Thoracic aorta (tissue), 2 donors: ENCODE measurements around the gene NOP9. TPM values are rescaled to one million over a fixed set of nuclear protein-coding genes. Genes with fewer than 3 reads are reported as not detected.

Experiments
- ATAC-seq: fragments of 150-250 bp; one replicate; pipeline ENCODE4 v1.8.0; 2017; ENCODE audit warnings: low read depth; ENCODE audit not compliant: insufficient number of reproducible peaks, low FRiP score
- DNase-seq: peaks from one replicate; pipeline ENCODE4 v3.0.0-alpha.2; 2020; ENCODE audit warnings: low spot score
- H3K27ac ChIP-seq, 2 donors: fragments of 200-600 bp; sonication (generic); 1 replicate in 1 of 2; 2 replicates in 1 of 2; pipeline ENCODE4 v1.5.1; 2016; ENCODE audit warnings: mild to moderate bottlenecking in 2 of 2, moderate library complexity in 2 of 2
- H3K27me3 ChIP-seq: fragments of 200-600 bp; sonication (generic); replicated peaks from 2 replicates; pipeline ENCODE4 v1.6.0; 2016; ENCODE audit warnings: mild to moderate bottlenecking; ENCODE audit not compliant: insufficient read depth
- H3K36me3 ChIP-seq: fragments of 200-600 bp; sonication (generic); one replicate; pipeline ENCODE4 v1.5.1; 2016
- H3K4me1 ChIP-seq, 2 donors: fragments of 200-600 bp; sonication (generic); 1 replicate in 1 of 2; 2 replicates in 1 of 2; pipeline versions ENCODE4 v1.5.1 to v1.6.0; 2016; ENCODE audit warnings: low read depth in 2 of 2, mild to moderate bottlenecking in 1 of 2; ENCODE audit not compliant: control insufficient read depth in 1 of 2
- H3K4me3 ChIP-seq: fragments of 200-600 bp; sonication (generic); 2 replicates; pipeline ENCODE4 v1.5.1; 2016; ENCODE audit warnings: mild to moderate bottlenecking
- H3K9me3 ChIP-seq: fragments of 200-600 bp; sonication (generic); 2 replicates; pipeline ENCODE4 v1.5.1; 2016
- CTCF ChIP-seq: fragments of 200-600 bp; sonication (generic); IDR thresholded peaks from one replicate; pipeline ENCODE4 v1.5.1; 2019; ENCODE audit warnings: antibody characterized with exemption
- total RNA-seq, 2 donors: library from RNA; depleted of rRNA; stranded (reverse); fragments of >200 nt; gene quantifications; one replicate each; pipeline versions ENCODE4 v1.1.0 to v1.2.3, GENCODE V29; 2016

Gene NOP9
- total RNA-seq, 2 donors from 2014 or later = 15.8 to 19.2 TPM

GRCh38 chr14:24266344-24267244 is 33.1 kb upstream of the NOP9 start:
- Histone ChIP-seq H3K27me3 (no peaks in the 10 kb centered on the region), H3K9me3 (no peaks in the 10 kb centered on the region), H3K4me3 (no peak overlapping the region), H3K27ac (no peak overlapping the region), H3K4me1 (peaks cover 0 to 4% of the 10 kb centered on the region in 2 donors), H3K36me3 (peaks cover 9% of the 10 kb centered on the region)
- TF ChIP-seq CTCF = no peak
- ATAC-seq = no peak
- DNase-seq = no peak

GRCh38 chr14:24267516-24267915 is 32.1 kb upstream of the NOP9 start:
- peaks cover 3 to 9% of the 10 kb centered on the region in 2 donors for H3K4me1 ChIP-seq
- no peak overlapping the region for H3K4me3 ChIP-seq
- DNase-seq (no peak), ATAC-seq (no peak)
- TF ChIP-seq CTCF = no peak
- no peak overlapping the region for H3K27ac ChIP-seq
- H3K9me3 ChIP-seq = no peaks in the 10 kb centered on the region
- H3K27me3 ChIP-seq = no peaks in the 10 kb centered on the region
- peaks cover 9% of the 10 kb centered on the region for H3K36me3 ChIP-seq

- ATAC-seq = no peak
- H3K36me3 ChIP-seq = peaks cover 9% of the 10 kb centered on the region
- no peak overlapping the region for H3K4me3 ChIP-seq
- H3K27me3 ChIP-seq = no peaks in the 10 kb centered on the region
- H3K4me1 ChIP-seq = peaks cover 3 to 9% of the 10 kb centered on the region in 2 donors
- H3K9me3 ChIP-seq = no peaks in the 10 kb centered on the region
- TF ChIP-seq CTCF = no peak
- no peak for DNase-seq
- H3K27ac ChIP-seq = no peak overlapping the region
Measured at GRCh38 chr14:24268225-24268624, 31.4 kb upstream of the NOP9 start.

- no peaks in the 10 kb centered on the region for H3K27me3 ChIP-seq
- ATAC-seq = no peak
- no peak for DNase-seq
- TF ChIP-seq CTCF = no peak
- H3K36me3 ChIP-seq = peaks cover 9% of the 10 kb centered on the region
- peaks cover 3 to 9% of the 10 kb centered on the region in 2 donors for H3K4me1 ChIP-seq
- no peaks in the 10 kb centered on the region for H3K9me3 ChIP-seq
- no peak overlapping the region for H3K4me3 ChIP-seq
- H3K27ac ChIP-seq = no peak overlapping the region
Measured at GRCh38 chr14:24269368-24269767, 30.3 kb upstream of the NOP9 start.

- TF ChIP-seq CTCF = no peak
- H3K4me1 ChIP-seq = peaks cover 3 to 9% of the 10 kb centered on the region in 2 donors
Measured at GRCh38 chr14:24269910-24270536, 29.6 kb upstream of the NOP9 start.

More at GRCh38 chr14:24269910-24270536, 29.6 kb upstream of the NOP9 start:
- Histone ChIP-seq H3K4me3 (no peak overlapping the region), H3K27me3 (no peaks in the 10 kb centered on the region), H3K9me3 (no peaks in the 10 kb centered on the region), H3K27ac (no peak overlapping the region), H3K36me3 (peaks cover 9% of the 10 kb centered on the region)
- no peak for DNase-seq
- ATAC-seq = no peak
